Measurements from ENCODE around the gene RNF135. TPM values are rescaled to one million over a fixed set of nuclear protein-coding genes. Genes with fewer than 3 reads are reported as not detected.

Gene RNF135
- polyA plus RNA-seq, 2 of the 4 experiments (the other 2 are of a cell fraction), result 25.8 to 35.0 TPM

- 57% methylated on average over 57 of the region's 66 CpGs for WGBS (ENCODE audit: missing lambda C conversion rate)
- ChIA-PET POLR2A (interaction anchor here (0.6 kb wide), 1 partner anchor 13 kb away, joined by 3 read pairs; no protein-coding TSS in a partner anchor), CTCF (interaction anchor here (1.2 to 1.3 kb wide), 2 partner anchors 14 to 26 kb away, joined by 3 read pairs; no protein-coding TSS in a partner anchor)
- H3K27ac ChIP-seq, result peak overlapping the region; percentile 67 to 85
- TF ChIP-seq HDAC2 (IDR thresholded peaks at IDR 0.05), result no peak
- TF ChIP-seq MAX (IDR thresholded peaks at IDR 0.05), result peak; percentile 50; the same call in 1 of the 2 replicates
- peak; percentile 52 to 60; a peak in 5 of 6 replicates for ATAC-seq
- no peak for FAIRE-seq
- H3K9me3 ChIP-seq, result no peaks in the 10 kb centered on the region
- 0 out of 3 replicates have a peak, but pooled peaks cover 5% of the 10 kb centered on the region for H3K4me1 ChIP-seq
- no peak for DNase-seq (ENCODE audit: low read depth in 1 of 2, low spot score in 1 of 2)
- peak overlapping the region; percentile 93 for H3K4me2 ChIP-seq
- peak overlapping the region; percentile 62 for H3K4me3 ChIP-seq
These were observed 48.4 kb upstream of the RNF135 start for GRCh38 chr17:30922235-30923030.

- Histone ChIP-seq H3K4me3 (no peak overlapping the region), H3K4me2 (no peak overlapping the region), H3K4me1 (0 out of 3 replicates have a peak, but pooled peaks cover 5% of the 10 kb centered on the region), H3K9me3 (no peaks in the 10 kb centered on the region), H3K27ac (no peak overlapping the region)
- DNase-seq (ENCODE audit: low read depth in 1 of 2, low spot score in 1 of 2), result no peak
- no peak for FAIRE-seq
- ChIA-PET POLR2A (no interaction called here), CTCF (interaction anchor here (0.6 to 1.5 kb wide), 2 partner anchors 9 to 42 kb away, joined by 3 to 4 read pairs; no protein-coding TSS in a partner anchor)
- ATAC-seq, result peak in 1 of 2 experiments; percentile 6; a peak in 2 of 6 replicates
- TF ChIP-seq NPAS2 (CRISPR knock-in tag; IDR thresholded peaks at IDR 0.05; ENCODE audit: borderline replicate concordance) (no peak), EP300 (IDR thresholded peaks at IDR 0.05) (no peak), RNF2 (IDR thresholded peaks at IDR 0.05; ENCODE audit: borderline replicate concordance, low read depth) (no peak), MYC (IDR thresholded peaks at IDR 0.05; ENCODE audit: borderline replicate concordance, low read length) (no peak), TP53 (CRISPR knock-in tag; IDR thresholded peaks at IDR 0.05) (no peak), KDM1A (IDR thresholded peaks at IDR 0.05; ENCODE audit: low read depth) (no peak), HOXB13 (CRISPR knock-in tag; IDR thresholded peaks at IDR 0.05; ENCODE audit: low read depth) (no peak), TFCP2L1 (CRISPR knock-in tag; IDR thresholded peaks at IDR 0.05) (no peak), ELK1 (IDR thresholded peaks at IDR 0.05; ENCODE audit: low read depth, low read length) (no peak), HEYL (CRISPR knock-in tag; IDR thresholded peaks at IDR 0.05) (no peak), FOSL2 (IDR thresholded peaks at IDR 0.05) (no peak), FOSL2 (CRISPR knock-in tag; IDR thresholded peaks at IDR 0.05) (no peak), HOXB5 (CRISPR knock-in tag; IDR thresholded peaks at IDR 0.05) (no peak), CBX8 (IDR thresholded peaks at IDR 0.05) (no peak), GATA3 (IDR thresholded peaks at IDR 0.05; ENCODE audit: borderline replicate concordance) (no peak), ZSCAN20 (CRISPR knock-in tag; IDR thresholded peaks at IDR 0.05) (no peak), RARB (CRISPR knock-in tag; IDR thresholded peaks at IDR 0.05) (no peak), USF2 (IDR thresholded peaks at IDR 0.05) (no peak)
- TF ChIP-seq, protein P1, sequence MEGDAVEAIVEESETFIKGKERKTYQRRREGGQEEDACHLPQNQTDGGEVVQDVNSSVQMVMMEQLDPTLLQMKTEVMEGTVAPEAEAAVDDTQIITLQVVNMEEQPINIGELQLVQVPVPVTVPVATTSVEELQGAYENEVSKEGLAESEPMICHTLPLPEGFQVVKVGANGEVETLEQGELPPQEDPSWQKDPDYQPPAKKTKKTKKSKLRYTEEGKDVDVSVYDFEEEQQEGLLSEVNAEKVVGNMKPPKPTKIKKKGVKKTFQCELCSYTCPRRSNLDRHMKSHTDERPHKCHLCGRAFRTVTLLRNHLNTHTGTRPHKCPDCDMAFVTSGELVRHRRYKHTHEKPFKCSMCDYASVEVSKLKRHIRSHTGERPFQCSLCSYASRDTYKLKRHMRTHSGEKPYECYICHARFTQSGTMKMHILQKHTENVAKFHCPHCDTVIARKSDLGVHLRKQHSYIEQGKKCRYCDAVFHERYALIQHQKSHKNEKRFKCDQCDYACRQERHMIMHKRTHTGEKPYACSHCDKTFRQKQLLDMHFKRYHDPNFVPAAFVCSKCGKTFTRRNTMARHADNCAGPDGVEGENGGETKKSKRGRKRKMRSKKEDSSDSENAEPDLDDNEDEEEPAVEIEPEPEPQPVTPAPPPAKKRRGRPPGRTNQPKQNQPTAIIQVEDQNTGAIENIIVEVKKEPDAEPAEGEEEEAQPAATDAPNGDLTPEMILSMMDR (IDR thresholded peaks at IDR 0.05), result no peak
- WGBS (ENCODE audit: missing lambda C conversion rate), result 75% methylated on average over 2 of the region's 2 CpGs
These were observed 46.5 kb upstream of the RNF135 start for GRCh38 chr17:30924341-30924740.

All from A549 (cell line).